Inflammatory macrophage treated with lipopolysaccharide for 4 hours (primary cell): Measurements from ENCODE around the gene CCT4.
"Not testable (repeated sequence)": the region's sequence is repeated elsewhere in the genome, so short reads cannot be mapped to it uniquely, and the experiment has no call there.

Experiments used
- DNase-seq: peaks from one replicate; pipeline ENCODE4 v3.0.0-alpha.2; 2020

The CCT4 gene

DNA sequence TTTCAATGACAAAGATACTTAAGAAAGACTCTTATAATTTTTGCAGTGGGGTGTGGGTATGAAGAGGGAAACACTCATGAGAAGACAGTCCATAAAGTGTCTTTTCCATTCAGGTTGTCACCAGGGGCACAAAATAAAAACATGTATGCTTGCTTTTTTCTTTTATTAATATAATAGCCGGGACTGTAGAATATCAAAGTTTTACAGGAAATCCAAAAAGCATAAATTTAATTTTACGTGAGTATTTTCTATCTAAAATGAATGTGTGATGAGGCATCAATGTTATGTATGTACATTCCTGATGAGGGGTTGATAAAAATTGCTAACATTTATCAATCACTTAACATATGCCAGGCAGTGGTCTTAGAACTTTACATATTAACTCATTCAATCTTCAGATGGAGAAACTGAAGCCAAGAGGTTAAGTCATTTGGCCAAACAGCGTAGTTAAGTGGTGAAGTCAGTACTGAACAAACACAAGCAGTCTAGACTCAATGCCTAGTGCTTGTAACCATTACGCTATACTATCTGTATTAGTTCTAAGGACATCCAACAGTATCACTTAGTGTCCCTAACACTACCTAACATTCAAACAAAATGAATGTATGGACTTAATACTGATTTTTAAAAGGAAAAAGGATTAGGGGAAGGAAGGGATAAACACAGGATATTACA is 10.7 kb downstream of the CCT4 start:
- DNase-seq = no peak

DNA sequence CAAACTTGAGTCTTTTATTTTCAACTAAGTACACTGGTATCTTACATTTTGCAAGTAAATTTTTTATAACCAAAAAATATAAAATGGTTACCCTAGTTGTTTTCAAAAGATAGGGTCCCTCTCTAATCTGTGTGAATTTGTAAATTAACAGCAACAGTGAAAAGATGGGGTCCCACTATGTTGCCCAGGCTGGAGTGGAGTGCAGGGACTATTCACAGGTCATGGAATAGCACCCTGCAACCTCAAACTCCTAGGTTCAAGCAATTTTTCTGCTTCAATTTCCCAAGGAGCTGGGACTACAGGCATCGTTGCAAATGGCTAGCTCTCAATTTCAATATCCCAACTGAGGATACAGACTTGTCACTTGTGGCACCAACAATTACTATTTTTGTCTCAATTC is 12.1 kb downstream of the CCT4 start:
- DNase-seq = no peak

GRCh38 chr2:61866482-61867089 is 21.9 kb downstream of the CCT4 start:
- not testable (repeated sequence) for DNase-seq

DNA sequence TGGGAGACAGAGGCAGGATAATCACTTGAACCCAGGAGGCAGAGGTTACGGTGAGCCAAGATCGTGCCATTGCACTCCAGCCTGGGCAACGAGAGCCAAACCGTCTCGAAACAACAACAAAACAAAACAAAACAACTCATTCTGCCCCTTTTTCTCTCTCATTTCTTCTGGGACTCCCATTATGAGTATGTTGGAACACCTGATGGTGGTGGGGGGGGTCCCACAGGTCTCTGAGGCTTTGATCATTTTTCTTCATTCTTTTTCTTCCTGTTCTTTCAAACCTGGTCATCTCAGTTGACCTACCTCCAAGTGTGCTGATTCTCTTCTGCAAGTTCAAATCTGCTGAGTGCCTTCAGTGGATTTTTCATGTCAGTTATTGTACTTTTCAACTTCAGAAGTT is 26.4 kb downstream of the CCT4 start:
- no peak for DNase-seq

DNA sequence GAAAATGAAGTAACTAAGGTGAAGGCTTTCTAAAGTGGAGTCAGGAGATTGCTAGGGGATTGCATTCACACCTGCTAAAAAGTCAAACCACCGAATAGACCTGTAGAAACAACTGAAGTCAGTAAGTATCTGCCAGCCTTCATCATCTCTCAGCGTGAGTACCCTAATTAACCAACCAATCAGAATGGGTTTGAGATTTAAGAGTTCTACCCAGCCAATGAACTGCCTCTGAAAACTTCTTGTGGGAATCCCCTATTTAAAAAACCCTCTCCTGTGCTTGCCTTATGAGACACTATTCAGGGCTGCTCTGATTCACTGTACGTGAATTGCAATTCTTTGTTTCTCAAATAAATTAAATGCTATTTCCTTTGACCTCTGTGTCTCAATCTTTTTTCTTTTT is 31.2 kb downstream of the CCT4 start:
- DNase-seq = no peak

GRCh38 chr2:61855318-61855613 is 33.2 kb downstream of the CCT4 start:
- no peak for DNase-seq

DNA sequence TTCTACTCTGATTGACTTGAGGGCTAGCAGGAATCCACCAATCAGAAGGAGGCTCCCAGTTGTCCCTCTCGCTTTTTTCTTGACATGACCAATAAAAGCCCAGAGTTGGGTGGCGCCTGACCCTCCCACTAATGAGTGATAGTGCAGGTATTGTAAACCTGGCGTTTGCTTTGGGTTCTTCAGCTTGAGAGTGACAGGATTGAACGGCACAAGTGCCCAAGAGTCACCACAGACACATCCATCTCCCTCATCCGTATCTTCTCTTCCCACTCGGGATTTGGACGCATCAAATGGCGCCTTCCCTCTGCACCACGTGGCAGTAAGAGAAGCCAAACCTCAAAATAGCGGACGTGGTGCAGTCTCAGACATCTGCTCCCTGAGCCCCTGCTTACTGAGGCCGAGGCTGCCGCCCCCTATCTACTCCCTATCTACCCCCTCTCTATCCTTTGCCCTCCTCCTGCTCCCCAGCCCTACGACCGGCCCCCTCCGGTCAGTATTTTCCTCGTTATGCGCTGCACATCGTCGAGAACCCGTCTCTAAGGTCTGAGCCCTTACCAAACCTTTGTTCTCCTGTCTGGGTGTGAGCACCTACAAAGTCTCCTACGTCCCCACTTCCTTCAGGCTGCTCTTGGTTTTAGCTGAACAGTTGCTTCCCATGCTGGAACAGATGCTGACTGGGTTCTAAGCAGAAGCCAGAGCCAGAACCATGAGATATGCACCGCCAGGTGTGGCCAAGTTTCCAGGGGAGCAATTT is 33.7 kb downstream of the CCT4 start:
- peak; percentile 94 for DNase-seq

- DNase-seq = peak; percentile 86
Observed at GRCh38 chr2:61853847-61854563, 34.5 kb downstream of the CCT4 start, which contains the start of gene FAM161A. Gene FAM161A (minus strand): TSS chr2:61854060. CDS start chr2:61854041, 19 bp downstream.

GRCh38 chr2:61853086-61853846 is 35.2 kb downstream of the CCT4 start:
- DNase-seq = peak; percentile 45

DNA sequence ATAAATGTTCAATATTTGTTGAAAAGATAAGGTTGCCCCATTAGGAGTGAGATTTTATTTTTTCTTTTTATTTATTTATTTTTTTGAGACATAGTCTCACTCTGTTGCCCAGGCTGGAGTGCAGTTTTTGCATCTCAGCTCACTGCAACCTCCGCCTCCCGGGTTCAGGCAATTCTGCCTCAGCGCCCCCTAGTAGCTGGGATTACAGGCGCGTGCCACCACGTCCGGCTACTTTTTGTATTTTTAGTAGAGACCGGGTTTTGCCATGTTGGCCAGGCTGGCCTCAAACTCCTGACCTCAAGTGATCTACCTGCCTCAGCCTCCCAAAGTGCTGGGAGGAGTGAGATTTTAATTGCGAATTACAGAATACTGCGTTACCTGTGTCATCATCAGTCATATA is 37.2 kb downstream of the CCT4 start:
- DNase-seq = not testable (repeated sequence)

DNA sequence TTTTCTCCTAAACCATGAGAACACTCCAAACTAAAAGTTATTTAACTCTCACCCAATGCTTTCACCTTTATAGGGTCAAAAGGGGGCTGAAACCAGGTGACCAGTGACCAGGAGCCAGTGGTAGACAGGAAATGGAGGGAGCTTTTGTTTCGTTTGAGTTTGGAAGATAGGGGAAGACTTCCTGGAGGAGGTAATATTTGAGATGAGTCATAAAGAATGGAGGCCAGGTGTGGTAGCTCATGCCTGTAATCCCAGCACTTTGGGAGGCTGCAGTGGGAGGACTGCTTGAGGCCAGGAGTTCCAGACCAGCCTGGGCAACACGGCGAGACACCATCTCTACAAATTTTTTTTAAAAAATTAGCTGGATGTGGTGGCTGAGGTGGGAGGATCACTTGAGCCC is 43.1 kb downstream of the CCT4 start:
- no peak for DNase-seq

DNA sequence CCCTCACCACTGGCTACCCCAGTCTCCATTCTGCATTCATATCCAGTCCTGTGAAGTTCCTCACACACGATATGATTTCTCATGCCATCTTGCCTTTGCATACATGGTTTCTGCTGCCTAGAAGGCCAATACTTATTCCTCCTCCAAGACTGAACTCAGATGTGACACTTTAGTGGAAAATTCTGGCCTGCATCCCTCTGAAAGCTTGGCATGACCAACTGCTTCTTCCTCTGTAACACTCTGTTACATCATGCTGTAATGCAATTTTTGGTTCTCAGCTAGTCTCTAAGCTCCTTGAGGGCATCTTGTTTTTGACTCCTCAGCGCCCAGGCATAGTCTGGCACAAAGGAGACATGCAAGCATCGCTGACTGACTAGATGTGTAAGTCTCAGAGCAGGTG is 47.2 kb downstream of the CCT4 start:
- DNase-seq = no peak

DNA sequence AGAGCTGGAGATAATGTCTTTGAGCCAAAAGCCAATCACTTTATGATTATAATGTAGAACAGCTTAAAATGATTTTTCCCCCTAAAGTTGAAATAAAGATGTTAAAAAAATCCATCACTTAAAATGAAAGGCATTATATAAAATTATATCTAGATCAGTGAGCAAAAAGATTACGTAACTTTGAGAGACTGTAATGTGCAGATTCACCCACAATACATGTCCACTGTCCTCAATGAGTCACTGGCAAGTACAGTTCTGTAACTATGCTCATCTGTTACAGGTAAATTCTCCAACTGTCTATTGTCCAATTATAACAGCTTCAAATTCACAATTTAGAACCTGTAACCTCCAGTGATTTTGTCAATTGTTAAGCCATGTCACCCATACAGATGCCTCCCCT is 53.6 kb downstream of the CCT4 start:
- DNase-seq = no peak

DNA sequence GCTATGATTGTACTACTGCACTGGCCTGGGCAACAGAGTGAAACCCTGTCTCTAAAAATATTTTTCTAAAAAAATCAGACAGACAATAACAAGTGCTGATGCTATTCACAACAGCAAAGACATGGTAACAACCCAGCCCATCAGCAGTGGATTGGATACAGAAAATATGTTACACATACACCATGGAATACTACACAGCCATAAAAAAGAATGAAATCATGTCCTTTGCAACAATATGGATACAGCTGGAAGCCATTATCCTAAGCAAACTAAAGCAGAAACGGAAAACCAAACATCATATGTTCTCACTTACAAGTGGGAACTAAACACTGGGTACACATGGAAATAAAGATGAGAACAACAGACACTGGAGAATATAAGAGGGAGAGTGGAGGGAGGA is 54.5 kb downstream of the CCT4 start:
- DNase-seq = no peak

GRCh38 chr2:61832183-61832841 is 56.1 kb downstream of the CCT4 start:
- DNase-seq = no peak

- DNase-seq = no peak
Observed at GRCh38 chr2:61822255-61822654, 66.2 kb downstream of the CCT4 start.
